Measurements from ENCODE around the gene NPTX1. TPM values are rescaled to one million over a fixed set of nuclear protein-coding genes. Genes with fewer than 3 reads are reported as not detected.
A peak's percentile ranks its signal among the peaks of the same experiment; 100 is the strongest.

The NPTX1 gene
- total RNA-seq, 1 donor from 2014 or later: 5.7 TPM

DNA sequence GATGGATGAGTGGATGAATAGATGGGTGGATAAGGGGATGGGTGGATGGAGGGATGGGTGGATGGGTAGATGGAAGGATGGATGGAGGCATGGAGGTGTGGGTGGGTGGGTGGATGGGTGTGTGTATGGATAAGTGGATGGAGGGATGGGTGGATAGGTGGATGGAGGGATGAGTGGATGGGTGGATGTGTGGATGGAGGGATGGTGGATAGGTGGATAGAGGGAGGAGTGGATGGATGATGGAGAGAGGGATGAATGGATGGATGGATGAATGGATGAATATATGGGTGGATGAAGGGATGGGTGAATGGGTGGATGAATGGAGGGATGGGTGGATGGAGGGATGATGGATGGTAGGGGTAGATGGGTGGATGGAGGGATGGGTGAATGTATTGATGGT is 27.5 kb upstream of the NPTX1 start:
- DNase-seq (ENCODE audit: low spot score): no peak

DNA sequence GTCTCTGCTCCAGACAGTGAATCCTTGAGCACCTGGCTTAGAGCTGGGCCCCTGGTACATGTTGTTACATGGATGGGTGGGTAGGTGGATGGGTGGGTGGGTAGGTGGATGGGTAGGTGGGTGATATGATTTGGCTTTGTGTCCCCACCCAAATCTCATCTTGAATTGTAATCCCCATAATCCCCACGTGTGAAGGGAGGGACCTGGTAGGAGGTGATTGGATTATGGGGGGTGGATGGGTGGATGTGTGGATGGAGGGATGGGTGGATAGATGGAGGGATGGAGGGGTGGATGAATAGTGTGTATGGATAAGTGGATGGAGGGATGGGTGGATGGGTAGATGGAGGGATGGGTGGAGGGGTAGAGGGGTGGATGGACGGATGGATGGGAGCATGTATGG is 26.6 kb upstream of the NPTX1 start:
- DNase-seq (ENCODE audit: low spot score): no peak

DNA sequence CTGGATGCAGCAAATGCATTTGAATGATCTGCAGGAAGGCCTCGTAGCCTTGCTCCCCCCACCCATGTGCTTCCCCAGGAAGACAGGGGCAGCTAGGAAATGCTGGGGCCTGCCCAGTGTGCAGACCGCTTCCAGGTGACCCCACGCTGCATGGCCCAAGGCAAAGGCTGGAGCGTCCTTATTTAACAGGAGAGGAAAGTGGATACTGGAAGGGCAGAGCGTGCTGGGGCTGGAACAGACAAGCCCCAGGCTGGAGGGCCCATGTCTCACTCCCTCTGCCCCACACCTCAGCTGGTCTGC is 26.1 kb upstream of the NPTX1 start:
- DNase-seq (ENCODE audit: low spot score): no peak

DNA sequence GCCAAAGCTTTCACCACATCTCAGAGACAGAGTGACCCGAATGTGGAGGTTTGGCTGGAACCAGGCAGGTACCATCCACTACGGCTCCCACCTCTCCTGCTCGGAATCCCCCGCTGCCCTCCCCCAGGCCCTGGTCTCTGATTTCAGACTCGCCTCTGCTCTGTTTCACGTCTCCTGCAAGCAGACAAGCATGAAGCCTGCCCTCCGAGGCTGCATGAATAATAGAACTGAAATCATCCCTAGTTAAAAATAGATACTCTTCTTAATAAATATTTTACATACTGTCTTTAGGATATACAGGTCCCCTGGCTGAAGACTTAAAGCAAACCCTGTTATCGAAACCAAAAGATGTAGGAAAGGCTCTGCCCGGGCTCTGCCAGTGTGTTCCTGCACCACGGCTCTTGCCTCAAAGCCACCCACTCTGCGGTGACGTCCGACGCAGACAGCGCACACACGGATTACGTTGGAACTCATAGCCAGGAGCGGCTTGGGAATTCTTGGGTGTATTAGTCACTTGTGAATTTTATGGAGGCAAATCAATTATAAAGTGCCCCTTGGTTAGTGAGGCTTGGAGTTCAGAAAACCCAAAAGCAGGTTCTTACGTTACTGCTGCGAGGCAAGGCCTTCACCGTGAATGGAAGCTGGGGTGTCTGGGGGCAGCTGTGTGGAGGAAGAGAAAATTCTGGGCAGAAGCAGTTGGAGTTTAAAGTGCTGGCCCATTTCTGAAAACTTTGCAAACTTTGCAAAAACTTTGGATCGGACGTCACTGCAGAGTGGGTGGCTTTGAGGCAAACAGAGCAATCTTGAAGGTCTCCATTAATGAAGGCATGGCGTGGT is 25.6 kb upstream of the NPTX1 start:
- peak; percentile 29 for DNase-seq (ENCODE audit: low spot score)

DNA sequence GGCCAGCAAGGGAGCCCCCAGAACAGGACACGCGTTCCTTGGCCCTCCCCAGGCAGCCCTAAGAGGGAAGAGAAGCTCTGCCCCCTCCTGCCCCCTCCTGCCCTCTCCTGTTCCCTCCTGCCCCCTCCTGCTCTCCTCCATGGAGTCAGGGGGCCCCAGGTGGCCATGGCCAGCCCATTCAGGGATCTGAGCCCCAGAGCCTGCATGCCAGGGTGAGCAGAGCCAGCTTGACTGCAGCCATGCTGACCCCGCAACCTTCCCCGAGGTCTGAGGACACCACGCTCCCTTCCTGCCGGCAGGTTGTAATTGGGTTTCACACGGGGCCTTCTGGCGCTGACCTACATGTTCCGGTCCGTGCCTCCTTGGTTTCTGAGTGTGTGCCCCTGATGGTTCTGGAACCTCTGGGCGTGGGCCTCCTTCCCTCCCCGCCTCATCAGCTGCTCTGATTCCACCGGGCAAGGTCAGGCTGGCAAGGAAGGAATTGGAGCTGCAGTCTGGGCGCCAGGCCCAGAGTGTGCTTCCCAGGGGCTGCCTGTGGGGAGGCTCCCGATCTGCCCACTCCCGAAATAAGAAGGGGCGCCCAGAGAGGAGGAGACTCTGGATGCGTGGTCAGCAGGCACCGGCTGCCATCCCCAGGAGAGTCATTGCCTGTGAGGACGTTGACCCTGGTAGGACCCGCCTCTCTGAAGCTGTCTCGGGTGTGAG is 23.7 kb upstream of the NPTX1 start:
- DNase-seq (ENCODE audit: low spot score): no peak

DNA sequence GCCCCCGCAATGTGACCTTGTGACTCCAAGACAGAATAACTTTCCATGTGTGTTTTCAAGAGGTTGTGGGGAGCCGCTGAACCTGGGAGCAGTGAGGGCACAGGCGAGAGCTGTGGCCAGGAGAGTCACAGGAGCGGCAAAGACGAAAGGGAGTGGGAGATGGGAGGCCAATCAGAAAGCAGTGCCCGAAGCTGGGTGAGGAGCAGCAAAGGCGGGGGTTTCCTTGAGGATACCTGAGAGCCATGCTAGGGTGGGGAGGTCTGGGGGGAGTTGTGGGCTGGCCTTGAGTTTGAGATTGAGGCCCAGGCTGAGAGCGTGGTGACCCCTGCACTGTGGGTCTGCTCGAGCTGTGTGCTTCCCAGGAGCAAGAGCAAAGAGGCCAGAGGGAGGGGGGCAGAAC is 23.2 kb upstream of the NPTX1 start:
- no peak for DNase-seq (ENCODE audit: low spot score)

DNA sequence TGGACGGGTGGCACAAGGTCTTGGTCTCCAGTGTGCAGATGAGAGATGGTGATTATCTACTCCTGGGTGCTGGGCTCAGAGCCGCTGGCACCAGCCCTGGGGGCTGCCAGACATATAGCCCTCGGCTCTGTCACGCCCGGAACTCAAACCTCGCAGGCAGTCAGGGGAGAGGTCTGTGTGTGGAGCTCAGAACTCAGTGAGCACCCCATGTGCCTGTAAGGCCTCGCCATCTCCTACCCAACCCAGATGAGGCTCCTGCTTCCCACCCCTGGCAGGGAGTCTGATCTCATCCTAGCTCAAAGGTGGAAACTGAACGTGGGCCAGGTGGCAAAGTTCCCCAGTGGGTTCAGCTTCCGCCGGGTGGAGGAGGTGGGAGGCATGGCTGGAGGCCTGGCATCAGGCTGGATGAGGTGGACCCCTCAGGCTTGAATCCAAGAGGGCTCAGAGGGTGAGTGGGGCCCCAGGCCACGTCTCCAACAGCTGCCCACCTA is 22.6 kb upstream of the NPTX1 start:
- no peak for DNase-seq (ENCODE audit: low spot score)

DNA sequence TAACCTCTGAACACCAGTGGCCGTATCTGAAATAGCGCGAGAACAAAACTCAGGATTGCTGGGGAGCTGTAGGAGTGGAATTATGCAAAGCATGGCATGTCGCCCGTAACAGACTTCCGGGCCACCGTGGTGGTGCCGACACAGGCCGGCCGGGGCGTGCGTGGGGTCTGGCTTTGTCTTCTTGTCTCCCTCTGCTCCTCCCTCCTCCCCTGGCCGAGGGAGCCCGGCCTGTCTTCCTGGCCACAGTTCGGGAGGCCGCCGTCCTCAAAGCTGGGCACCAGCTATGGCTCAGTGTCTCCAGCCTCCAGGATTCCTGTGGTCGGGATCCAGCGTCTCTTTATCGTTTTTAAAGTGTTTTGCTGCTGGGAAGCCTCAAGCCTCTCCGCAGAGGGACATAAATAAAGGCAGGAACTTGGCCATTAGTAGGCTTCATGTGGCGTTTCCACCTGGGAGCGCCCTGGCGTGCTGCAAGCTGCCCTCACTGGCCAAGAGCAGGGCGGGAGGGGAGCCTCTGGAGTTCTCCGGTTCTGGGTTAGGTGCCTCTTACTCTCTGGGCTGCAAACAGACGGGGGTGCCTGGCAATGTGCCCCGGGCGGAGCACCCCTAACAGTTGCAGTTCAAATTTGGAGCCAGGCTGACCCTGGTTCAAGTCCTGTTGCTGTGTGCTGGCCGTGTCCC is 22.0 kb upstream of the NPTX1 start:
- peak; percentile 67 for DNase-seq (ENCODE audit: low spot score)

DNA sequence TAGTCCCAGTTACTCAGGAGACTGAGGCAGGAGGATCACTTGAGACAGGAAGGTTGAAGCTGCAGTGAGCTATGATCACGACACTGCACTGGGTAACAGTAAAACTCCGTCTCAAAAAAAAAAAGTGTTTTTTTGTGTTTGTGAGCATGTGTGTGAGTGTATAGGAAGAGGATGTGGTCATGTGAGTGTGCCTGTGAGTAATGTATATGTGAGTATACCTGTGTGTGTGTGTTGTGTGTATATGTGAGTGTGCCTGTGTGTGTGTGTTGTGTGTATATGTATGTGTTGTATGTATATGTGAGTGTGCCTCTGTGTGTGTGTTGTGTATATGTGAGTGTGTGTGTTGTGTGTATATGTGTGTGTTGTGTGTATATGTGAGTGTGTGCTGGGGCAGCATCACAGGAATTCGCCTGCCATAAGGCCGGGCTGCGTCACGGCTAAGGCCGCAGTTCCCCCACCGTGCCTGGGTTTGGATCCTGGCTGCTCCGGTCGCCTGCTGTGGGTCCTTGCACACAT is 21.4 kb upstream of the NPTX1 start:
- no peak for DNase-seq (ENCODE audit: low spot score)

DNA sequence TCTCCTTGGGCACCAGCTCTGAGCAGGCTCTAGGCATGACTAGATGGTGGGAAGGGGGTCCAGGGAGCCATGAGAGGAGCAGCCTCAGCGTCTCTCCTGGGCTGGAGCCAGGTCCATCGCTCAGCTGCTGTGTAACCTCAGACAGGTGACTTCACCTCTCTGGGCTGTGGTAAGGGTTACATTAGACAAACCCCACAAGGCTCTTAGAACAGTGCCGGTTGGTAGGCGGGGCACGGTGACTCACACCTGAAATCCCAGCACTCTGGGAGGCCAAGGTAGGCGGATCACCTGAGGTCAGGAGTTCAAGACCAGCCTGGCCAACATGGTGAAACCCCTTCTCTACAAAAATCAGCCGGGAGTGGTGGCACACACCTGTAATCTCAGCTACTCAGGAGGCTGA is 18.1 kb upstream of the NPTX1 start:
- no peak for DNase-seq (ENCODE audit: low spot score)

DNA sequence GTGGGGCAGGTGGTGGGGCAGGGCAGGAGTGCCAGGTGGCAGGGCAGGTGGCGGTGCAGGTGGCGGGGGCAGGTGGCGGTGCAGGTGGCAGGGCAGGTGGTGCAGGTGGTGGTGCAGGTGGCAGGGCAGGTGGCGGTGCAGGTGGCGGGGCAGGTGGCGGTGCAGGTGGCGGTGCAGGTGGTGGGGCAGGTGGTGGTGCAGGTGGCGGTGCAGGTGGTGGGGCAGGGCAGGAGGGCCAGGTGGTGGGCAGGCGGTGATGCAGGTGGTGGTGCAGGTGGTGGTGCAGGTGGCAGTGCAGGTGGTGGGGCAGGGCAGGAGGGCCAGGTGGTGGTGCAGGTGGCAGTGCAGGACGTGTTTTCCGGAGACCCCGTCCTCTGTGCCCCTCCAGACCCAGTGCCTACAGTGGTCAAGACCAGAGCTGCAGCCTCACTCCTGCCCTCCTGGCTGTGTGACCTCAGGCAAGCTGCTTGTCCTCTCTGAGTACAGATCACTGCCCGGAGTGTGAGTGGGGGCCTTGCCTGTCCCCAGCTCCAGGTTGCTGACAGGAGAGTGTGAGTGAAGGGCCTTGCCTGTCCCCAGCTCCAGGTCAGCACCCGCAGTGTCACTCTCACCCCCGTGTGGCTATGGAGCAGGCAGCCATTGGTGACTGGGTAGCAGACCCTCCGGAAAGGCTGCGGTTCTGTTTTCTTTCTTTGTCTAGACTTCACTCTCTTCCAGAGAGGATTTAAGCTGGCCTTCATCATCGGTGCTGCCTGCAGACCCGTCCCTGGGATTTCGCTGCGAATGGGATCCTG is 16.1 kb upstream of the NPTX1 start:
- no peak for DNase-seq (ENCODE audit: low spot score)

DNA sequence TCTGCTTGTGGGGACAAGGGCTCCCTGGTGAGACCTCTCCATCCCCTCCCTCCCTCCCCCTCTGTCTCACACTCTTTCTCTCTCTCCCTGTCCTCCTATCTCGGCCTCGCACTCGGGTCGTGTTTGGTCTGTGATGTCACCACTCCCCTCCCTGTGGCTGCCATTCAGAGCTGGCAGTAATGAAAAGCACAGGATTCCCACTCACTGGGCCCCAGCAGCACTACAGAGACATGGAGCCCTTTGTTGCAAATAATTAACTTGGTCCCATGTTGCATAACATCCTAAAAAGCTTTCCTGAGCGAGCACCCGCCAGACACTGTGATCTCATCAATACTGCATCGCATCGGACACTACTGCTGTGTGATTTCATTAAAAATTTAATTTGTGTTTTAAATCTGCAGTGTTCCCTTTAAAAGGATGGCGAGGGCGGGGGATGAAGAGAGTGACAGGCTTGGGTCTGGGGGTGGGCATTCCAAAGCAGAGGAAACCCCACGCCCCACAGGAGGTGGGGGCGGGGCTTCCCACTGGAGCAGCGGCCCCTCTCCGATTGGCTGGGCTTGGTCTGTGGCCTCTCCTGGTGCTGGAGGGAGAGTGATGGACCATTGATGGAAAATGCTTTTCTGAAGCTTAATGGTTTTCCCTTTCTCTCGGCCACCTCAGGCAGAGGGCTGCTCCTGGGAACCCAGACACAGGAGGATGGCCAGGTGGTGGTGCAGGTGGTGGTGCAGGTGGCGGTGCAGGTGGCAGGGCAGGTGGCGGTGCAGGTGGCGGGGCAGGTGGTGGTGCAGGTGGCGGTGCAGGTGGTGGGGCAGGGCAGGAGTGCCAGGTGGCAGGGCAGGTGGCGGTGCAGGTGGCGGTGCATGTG is 15.3 kb upstream of the NPTX1 start:
- no peak for DNase-seq (ENCODE audit: low spot score)

DNA sequence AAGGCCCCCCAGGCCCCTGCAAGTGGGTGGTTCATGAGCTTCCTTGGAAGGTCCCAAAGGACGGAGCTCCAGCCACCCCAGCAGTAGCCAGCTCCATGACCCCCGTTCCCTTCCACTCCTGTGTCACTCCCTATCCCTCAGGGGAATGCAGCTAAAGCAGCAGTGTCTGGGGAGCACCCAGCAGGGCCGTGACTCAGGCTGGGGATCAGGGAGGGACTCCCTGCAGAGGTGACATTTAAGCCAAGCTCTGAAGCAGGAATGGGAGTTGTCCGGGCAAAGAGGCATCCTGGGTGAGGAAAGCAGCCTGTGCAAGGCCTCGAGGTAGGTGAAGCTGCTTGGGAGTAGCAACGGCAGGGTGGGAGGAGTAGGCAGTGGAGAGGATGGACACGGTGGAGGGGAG is 11.1 kb upstream of the NPTX1 start:
- no peak for DNase-seq (ENCODE audit: low spot score)

DNA sequence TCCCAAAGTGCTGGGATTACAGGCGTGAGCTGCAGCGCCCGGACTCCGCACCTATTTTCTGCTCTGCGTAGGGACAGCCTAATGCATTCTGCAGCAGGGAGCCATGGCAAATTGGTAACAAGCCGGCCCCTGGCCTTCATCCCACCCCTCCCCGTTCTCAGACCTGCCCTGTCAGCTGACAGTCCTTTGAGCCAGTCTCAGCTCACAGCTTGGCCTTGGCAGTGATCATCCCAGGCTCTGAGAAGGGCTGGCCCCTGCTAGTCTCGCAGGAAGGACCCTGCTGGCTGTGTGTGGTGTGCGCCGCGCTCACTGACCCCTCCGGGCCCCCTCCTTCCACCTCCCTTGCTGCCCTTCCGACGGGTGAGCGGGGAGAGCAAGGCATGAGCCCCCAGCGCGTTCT is 10.3 kb upstream of the NPTX1 start:
- DNase-seq (ENCODE audit: low spot score): no peak

DNA sequence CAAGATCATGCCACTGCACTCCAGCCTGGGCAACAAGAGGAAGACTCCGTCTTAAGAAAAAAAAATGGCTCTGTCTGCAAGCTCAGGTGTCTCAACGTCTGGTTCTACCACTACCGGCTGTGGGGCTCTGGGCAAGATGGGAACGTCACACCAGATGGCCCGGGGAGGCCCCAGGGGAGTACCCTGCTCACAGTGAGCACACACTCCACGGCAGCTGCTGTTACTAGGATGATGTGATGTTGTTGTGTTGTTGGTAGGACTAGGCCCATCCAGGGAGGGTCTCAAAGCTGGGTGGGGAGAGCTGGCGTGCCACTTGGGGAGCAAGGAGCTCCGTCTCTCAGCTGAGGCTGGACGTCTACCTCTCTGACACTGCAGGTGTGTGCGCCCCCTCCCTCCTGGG is 9.4 kb upstream of the NPTX1 start:
- no peak for DNase-seq (ENCODE audit: low spot score)

DNA sequence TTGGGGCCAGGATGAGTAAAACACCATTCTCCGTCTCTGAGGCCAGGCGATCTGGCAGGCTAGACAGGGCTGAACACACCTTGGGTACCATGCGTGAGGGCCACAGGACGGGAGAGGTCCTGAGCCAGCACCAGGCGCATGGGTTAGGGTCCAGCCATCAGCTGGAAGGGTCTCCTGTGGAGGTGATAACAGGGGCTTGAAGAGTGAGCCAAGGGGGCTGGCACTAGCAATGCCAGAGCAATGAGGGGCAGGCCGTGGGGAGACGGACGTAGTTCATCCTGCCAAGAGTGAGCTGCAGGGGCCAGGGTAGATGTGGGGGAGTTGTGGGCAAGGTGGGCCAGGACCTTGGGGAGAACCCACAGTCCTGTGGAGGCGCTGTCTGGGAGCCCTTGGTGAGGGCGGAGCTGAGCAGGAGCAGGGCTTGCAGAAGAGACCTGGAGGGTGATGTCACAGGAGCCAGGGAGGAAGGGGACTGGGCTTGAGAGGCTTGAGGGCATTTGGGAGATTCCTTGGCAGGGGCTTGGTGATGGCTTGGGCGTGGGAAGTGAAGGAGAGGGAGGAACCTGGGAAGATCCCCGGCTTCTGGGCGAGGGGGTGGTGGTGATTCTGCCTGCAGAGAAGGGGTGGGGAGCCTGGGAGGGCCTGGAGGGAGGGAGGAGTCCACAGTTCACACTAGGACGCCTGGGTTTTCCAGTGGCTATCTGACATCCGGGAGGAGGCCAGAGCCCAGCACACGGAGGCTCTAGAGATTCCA is 6.3 kb upstream of the NPTX1 start:
- no peak for DNase-seq (ENCODE audit: low spot score)

DNA sequence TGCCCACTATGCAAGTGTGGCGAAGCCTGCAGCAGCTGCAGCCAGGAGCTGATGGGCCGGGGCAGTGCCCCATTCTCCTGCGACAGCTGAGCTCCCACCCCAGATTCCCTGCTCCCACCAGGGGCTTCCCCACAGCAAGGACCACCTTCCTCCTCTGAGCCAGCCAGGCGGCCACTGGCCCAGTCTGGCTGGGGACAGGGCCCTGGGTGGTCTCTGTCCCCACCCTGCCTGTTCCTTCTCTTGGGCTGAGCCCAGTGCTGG is 5.6 kb upstream of the NPTX1 start:
- no peak for DNase-seq (ENCODE audit: low spot score)

DNA sequence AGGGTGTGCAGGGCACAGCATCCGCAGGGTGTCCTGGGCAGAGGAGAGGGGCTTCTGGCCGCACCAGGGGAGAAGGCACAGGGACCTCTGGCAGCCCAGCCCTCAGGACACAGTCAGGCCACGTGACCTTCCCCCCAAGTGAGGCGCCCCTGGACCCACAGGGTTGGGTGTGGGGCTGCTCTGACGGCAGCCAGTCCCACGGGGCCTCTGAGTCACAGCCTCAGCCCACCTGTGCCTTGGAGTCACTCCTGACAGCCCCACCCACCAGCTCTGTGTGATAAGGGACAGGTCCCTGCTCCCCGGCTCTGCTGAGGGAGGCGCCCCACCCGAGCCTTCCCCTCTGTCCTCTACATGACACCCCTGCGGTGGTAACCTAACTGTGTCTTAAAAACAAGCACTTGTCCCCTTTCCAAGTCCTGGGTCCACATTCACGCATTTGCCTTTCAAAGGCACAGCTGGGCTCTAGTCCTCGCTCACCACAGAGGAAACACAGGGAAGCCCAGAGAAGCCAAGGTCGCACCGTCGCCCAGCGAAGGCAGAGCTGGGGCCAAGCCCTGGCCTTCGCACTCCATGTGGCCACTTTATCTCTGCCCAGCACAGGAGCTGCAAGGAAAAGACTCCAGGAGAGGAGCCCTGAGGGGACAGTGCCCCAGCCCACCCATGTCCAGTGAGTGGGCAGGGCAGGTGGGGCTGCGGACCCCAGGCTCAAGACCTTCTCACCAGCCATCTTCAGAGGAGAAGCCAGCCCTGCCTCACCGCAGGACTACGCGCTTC is 5.1 kb upstream of the NPTX1 start:
- DNase-seq (ENCODE audit: low spot score): no peak

DNA sequence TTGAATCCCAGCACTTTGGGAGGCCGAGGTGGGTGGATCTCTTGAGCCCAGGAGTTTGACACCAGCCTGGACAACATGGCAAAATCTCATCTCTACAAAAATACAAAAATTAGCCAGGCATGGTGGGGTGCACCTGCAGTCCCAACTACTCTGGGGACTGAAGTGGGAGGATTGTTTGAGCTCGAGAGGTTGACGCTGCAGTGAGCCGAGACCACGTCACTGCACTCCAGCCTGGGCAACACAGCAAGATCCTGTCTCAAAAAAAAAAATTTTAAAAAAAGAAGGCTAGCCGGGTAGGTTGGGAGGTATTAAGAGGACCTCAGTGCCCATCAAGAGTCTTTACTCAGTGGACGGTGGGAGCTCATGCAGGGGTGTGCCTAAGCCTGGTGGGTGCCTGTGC is 3.8 kb upstream of the NPTX1 start:
- DNase-seq (ENCODE audit: low spot score): no peak

DNA sequence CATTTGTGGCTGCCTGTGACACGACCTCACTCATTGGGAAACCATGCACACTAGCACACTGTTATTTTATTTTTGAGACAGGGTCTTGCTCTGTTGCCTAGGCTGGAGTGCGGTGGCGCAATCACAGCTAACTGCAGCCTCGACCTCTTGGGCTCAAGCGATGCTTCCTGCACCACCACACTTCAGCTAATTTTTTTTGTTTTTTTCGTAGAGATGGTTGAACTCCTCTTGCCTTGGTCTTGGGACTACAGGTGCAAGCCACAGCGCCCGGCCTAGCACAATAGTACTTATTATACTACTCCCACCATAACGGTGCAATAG is 2.8 kb upstream of the NPTX1 start:
- no peak for DNase-seq (ENCODE audit: low spot score)

Measured in mucosa of gallbladder (tissue), 1 donor.